WTC11 (cell line): ENCODE data around the gene IL4R.

ENCODE experiments used
- CTCF ChIP-seq: fragments of 200-600 bp; IDR thresholded peaks from 2 replicates; pipeline ENCODE4 v1.8.0; 2022; ENCODE audit warnings: antibody characterized with exemption
- FOXP4 ChIP-seq: sonication (generic); formaldehyde crosslinking; IDR thresholded peaks from 2 replicates; pipeline ENCODE4 v1.8.0; 2022; ENCODE audit warnings: mild to moderate bottlenecking, missing genetic modification reagents
- GABPB1 ChIP-seq: sonication (generic); formaldehyde crosslinking; IDR thresholded peaks from 2 replicates; pipeline ENCODE4 v1.8.1; 2023; ENCODE audit warnings: mild to moderate bottlenecking, missing genetic modification reagents
- KAT7 ChIP-seq: sonication (generic); formaldehyde crosslinking; IDR thresholded peaks from 2 replicates; pipeline ENCODE4 v1.8.1; 2023; ENCODE audit warnings: missing genetic modification reagents, mild to moderate bottlenecking, borderline replicate concordance
- MYBL2 ChIP-seq: sonication (generic); formaldehyde crosslinking; IDR thresholded peaks from 2 replicates; pipeline ENCODE4 v1.8.1; 2023; ENCODE audit warnings: mild to moderate bottlenecking, moderate library complexity, missing genetic modification reagents
- NR2C2 ChIP-seq: sonication (generic); formaldehyde crosslinking; IDR thresholded peaks from 2 replicates; pipeline ENCODE4 v1.8.0; 2022; ENCODE audit warnings: mild to moderate bottlenecking, missing genetic modification reagents
- TEAD4 ChIP-seq: sonication (generic); formaldehyde crosslinking; IDR thresholded peaks from 2 replicates; pipeline ENCODE4 v1.8.0; 2022; ENCODE audit warnings: mild to moderate bottlenecking, missing genetic modification reagents
- ZNF121 ChIP-seq: sonication (generic); formaldehyde crosslinking; IDR thresholded peaks from 2 replicates; pipeline ENCODE4 v1.8.0; 2023; ENCODE audit warnings: missing genetic modification reagents
- TF ChIP-seq, protein P1 (sequence below): sonication (generic); formaldehyde crosslinking; IDR thresholded peaks from 2 replicates; pipeline ENCODE4 v1.8.1; 2023; ENCODE audit warnings: mild to moderate bottlenecking, moderate library complexity, missing genetic modification reagents

GRCh38 chr16:27345201-27345600, 31.4 kb downstream of the IL4R start:
- TF ChIP-seq NR2C2 (CRISPR knock-in tag) (no peak), ZNF121 (no peak), CTCF (no peak), KAT7 (CRISPR knock-in tag) (no peak), GABPB1 (CRISPR knock-in tag) (no peak), MYBL2 (CRISPR knock-in tag) (no peak), TEAD4 (CRISPR knock-in tag) (no peak), FOXP4 (CRISPR knock-in tag) (no peak)
- TF ChIP-seq, protein P1, sequence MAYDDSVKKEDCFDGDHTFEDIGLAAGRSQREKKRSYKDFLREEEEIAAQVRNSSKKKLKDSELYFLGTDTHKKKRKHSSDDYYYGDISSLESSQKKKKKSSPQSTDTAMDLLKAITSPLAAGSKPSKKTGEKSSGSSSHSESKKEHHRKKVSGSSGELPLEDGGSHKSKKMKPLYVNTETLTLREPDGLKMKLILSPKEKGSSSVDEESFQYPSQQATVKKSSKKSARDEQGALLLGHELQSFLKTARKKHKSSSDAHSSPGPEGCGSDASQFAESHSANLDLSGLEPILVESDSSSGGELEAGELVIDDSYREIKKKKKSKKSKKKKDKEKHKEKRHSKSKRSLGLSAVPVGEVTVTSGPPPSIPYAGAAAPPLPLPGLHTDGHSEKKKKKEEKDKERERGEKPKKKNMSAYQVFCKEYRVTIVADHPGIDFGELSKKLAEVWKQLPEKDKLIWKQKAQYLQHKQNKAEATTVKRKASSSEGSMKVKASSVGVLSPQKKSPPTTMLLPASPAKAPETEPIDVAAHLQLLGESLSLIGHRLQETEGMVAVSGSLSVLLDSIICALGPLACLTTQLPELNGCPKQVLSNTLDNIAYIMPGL (CRISPR knock-in tag) = no peak
